HepG2 (cell line): Measurements from ENCODE around the gene CSTPP1. TPM values are rescaled to one million over a fixed set of nuclear protein-coding genes. Genes with fewer than 3 reads are reported as not detected.

Experiments used
- ATAC-seq: fragments of 200-7000 bp; cut with Tn5 transposase; 3 replicates; pipeline ENCODE4 v1.9.1; 2020; ENCODE audit warnings: mild to moderate bottlenecking, moderate library complexity
- BruUV-seq: library from RNA; stranded (reverse); fragments of 400-500 nt; replicated peaks from 2 replicates; lab custom pipeline; 2021; lab: Mats Ljungman, UMichigan
- CTCF ChIA-PET: fragments of 300-600 bp; formaldehyde crosslinking; extraction: SDS; loops from one replicate; lab custom pipeline; 2021; ENCODE audit warnings: low total read pairs, inconsistent platforms, low intra/inter-chr PET ratio; lab: Yijun Ruan, JAX
- POLR2A ChIA-PET: fragments of 350-600 bp; sonication (Branson Sonifier 250); formaldehyde crosslinking; loops from one replicate; lab custom pipeline; 2020; ENCODE audit warnings: antibody characterized with exemption, inconsistent platforms; lab: Yijun Ruan, JAX
- DNase-seq: peaks from one replicate; pipeline ENCODE4 v3.0.0-alpha.2; 2015; ENCODE audit warnings: low spot score
- FAIRE-seq: peaks from 3 replicates; lab custom pipeline; 2011; peaks lifted over from hg19 to GRCh38; lab: Jason Lieb, UNC
- H2AFZ ChIP-seq: one replicate; pipeline ENCODE4 v1.6.1; 2011; ENCODE audit warnings: low read length, inconsistent platforms
- H3K27ac ChIP-seq: fragments of 300-600 bp; 3 replicates; pipeline ENCODE4 v1.8.0; 2011; ENCODE audit warnings: mixed run types, mild to moderate bottlenecking, mixed read lengths, low read length, inconsistent platforms; ENCODE audit not compliant: insufficient read depth; ENCODE audit errors: extremely low read length
- H3K27me3 ChIP-seq, 2 experiments: fragments of 200-600 bp in 1 of 2; 2 replicates in 1 of 2; 3 replicates in 1 of 2; pipeline versions ENCODE4 v1.6.0 to v1.8.0; 2011; ENCODE audit warnings: low read length in 2 of 2, mild to moderate bottlenecking in 2 of 2, moderate library complexity in 2 of 2, inconsistent platforms in 1 of 2; ENCODE audit not compliant: insufficient read depth in 2 of 2, control insufficient read depth in 1 of 2
- H3K36me3 ChIP-seq, 2 experiments: fragments of 200-600 bp in 1 of 2; replicated peaks in 1 of 2; 2 replicates in 1 of 2; 3 replicates in 1 of 2; pipeline versions ENCODE4 v1.5.1 to v1.8.0; 2011; ENCODE audit warnings: low read length in 2 of 2, inconsistent platforms in 1 of 2; ENCODE audit not compliant: insufficient read depth in 2 of 2, control insufficient read depth in 1 of 2
- H3K4me1 ChIP-seq: 2 replicates; pipeline ENCODE4 v1.5.1; 2012; ENCODE audit warnings: low read length, inconsistent platforms; ENCODE audit not compliant: insufficient read depth
- H3K4me2 ChIP-seq: 2 replicates; pipeline ENCODE4 v1.6.0; 2011; ENCODE audit warnings: low read depth, low read length, inconsistent platforms
- H3K4me3 ChIP-seq, 3 experiments: fragments of 200-600 bp in 1 of 3; sonication (generic), shearing (Covaris generic) in 1 of 3; replicated peaks in 1 of 3; 2 replicates each; pipeline ENCODE4 v1.5.1; 2011 to 2016; ENCODE audit warnings: low read length in 3 of 3, inconsistent platforms in 2 of 3, low read depth in 2 of 3, mild to moderate bottlenecking in 2 of 3, control low read depth in 1 of 3, mixed read lengths in 1 of 3; ENCODE audit not compliant: insufficient read depth in 1 of 3
- H3K79me2 ChIP-seq: one replicate; pipeline ENCODE4 v1.6.1; 2011; ENCODE audit warnings: low read length, inconsistent platforms; ENCODE audit not compliant: insufficient read depth
- H3K9ac ChIP-seq: 2 replicates; pipeline ENCODE4 v1.6.0; 2011; ENCODE audit warnings: mild to moderate bottlenecking, low read depth, low read length, inconsistent platforms; ENCODE audit not compliant: insufficient read depth
- H3K9me3 ChIP-seq: 2 replicates; pipeline ENCODE4 v1.5.1; 2012; ENCODE audit warnings: mild to moderate bottlenecking, low read length
- H4K20me1 ChIP-seq: 2 replicates; pipeline ENCODE4 v1.6.0; 2011; ENCODE audit warnings: inconsistent platforms, mild to moderate bottlenecking, low read length, moderate library complexity; ENCODE audit not compliant: insufficient read depth
- CBX2 ChIP-seq, 2 experiments: fragments of 200-600 bp in 1 of 2; sonication (generic); formaldehyde crosslinking in 1 of 2; IDR thresholded peaks; 2 replicates each; pipeline versions ENCODE4 v1.7.0 to v1.8.1; 2018 to 2022; ENCODE audit warnings: low read depth in 2 of 2, low read length in 1 of 2, mild to moderate bottlenecking in 1 of 2, missing genetic modification reagents in 1 of 2
- HOXA9 ChIP-seq: sonication (generic); formaldehyde crosslinking; IDR thresholded peaks from 2 replicates; pipeline ENCODE4 v1.8.1; 2022; ENCODE audit warnings: missing genetic modification reagents, mild to moderate bottlenecking, moderate library complexity, borderline replicate concordance
- IKZF4 ChIP-seq: sonication (generic); formaldehyde crosslinking; IDR thresholded peaks from 2 replicates; pipeline ENCODE4 v1.5.1; 2020; ENCODE audit warnings: borderline replicate concordance, mild to moderate bottlenecking, low read depth, missing genetic modification reagents; ENCODE audit errors: not compliant biosample characterization
- KLF13 ChIP-seq: sonication (generic); formaldehyde crosslinking; IDR thresholded peaks from 2 replicates; pipeline ENCODE4 v1.4.0; 2020; ENCODE audit warnings: mild to moderate bottlenecking, missing genetic modification reagents
- NFRKB ChIP-seq: fragments of 450-650 bp; IDR thresholded peaks from 2 replicates; pipeline ENCODE4 v1.6.1; 2017
- POGZ ChIP-seq: sonication (generic); formaldehyde crosslinking; IDR thresholded peaks from 2 replicates; pipeline ENCODE4 v1.4.0; 2020; ENCODE audit warnings: mild to moderate bottlenecking, missing genetic modification reagents
- RCOR2 ChIP-seq: IDR thresholded peaks from 2 replicates; pipeline ENCODE4 v1.6.1; 2016; ENCODE audit warnings: missing biosample characterization, missing genetic modification reagents
- SMYD3 ChIP-seq: sonication (generic); formaldehyde crosslinking; IDR thresholded peaks from 2 replicates; pipeline ENCODE4 v1.8.1; 2023; ENCODE audit warnings: mild to moderate bottlenecking, missing genetic modification reagents
- TP53 ChIP-seq: sonication (generic); formaldehyde crosslinking; conservative IDR thresholded peaks from 2 replicates; pipeline ENCODE4 v1.4.0; 2020; ENCODE audit warnings: missing genetic modification reagents
- ZMYM4 ChIP-seq: sonication (generic); formaldehyde crosslinking; IDR thresholded peaks from 2 replicates; pipeline ENCODE4 v1.8.1; 2023; ENCODE audit warnings: mild to moderate bottlenecking, missing genetic modification reagents
- ZNF225 ChIP-seq: sonication (generic); formaldehyde crosslinking; IDR thresholded peaks from 2 replicates; pipeline ENCODE4 v1.4.0; 2020; ENCODE audit warnings: mild to moderate bottlenecking, missing genetic modification reagents
- ZNF564 ChIP-seq: sonication (generic); formaldehyde crosslinking; IDR thresholded peaks from 2 replicates; pipeline ENCODE4 v1.8.1; 2023; ENCODE audit warnings: mild to moderate bottlenecking, missing genetic modification reagents
- ZNF616 ChIP-seq: sonication (generic); formaldehyde crosslinking; IDR thresholded peaks from 2 replicates; pipeline ENCODE4 v1.5.0; 2020; ENCODE audit warnings: low read depth, mild to moderate bottlenecking, missing genetic modification reagents
- ZNF672 ChIP-seq: sonication (generic); formaldehyde crosslinking; IDR thresholded peaks from 2 replicates; pipeline ENCODE4 v1.8.1; 2022; ENCODE audit warnings: missing genetic modification reagents
- ZNF761 ChIP-seq: sonication (generic); formaldehyde crosslinking; conservative IDR thresholded peaks from 2 replicates; pipeline ENCODE4 v1.4.0; 2020; ENCODE audit warnings: mild to moderate bottlenecking, missing genetic modification reagents
- WGBS: methylation state at CpG from one replicate; pipeline ENCODE4 v1.1.6; 2017; ENCODE audit warnings: low lambda C conversion rate; 5-methylcytosine and 5-hydroxymethylcytosine counted together
- in situ Hi-C: cut with HindIII; loops from 2 replicates; pipeline ENCODE4 v1.10.0; 2017; ENCODE audit warnings: low pct_unique_long_range_greater_than_20kb; ENCODE audit not compliant: extremely low pct_ligation_motif_present
- intact Hi-C: fragments of 100-400 bp; cut with micrococcal nuclease; formaldehyde crosslinking; loops from one replicate; pipeline ENCODE4 v1.10.0; 2022; ENCODE audit not compliant: unreplicated experiment
- polyA plus RNA-seq, 8 experiments: library from polyadenylated mRNA; depleted of rRNA in 3 of 8; stranded (reverse) in 7 of 8; unstranded in 1 of 8; fragments of >200 nt; fragmentation: Illumina TruSeq in 4 of 8; extraction: Trizol in 4 of 8; gene quantifications; 2 replicates each; pipeline versions ENCODE4 v1.2.1 to v1.2.3, GENCODE V29; 2011 to 2016; ENCODE audit warnings: low read depth in 4 of 8, missing spikeins in 1 of 8, mixed read lengths in 1 of 8; ENCODE audit not compliant: insufficient read depth in 1 of 8
- total RNA-seq, 5 experiments: library from RNA; depleted of rRNA; stranded (reverse); fragments of >200 nt; fragmentation: Illumina TruSeq; extraction: Trizol; gene quantifications; 2 replicates each; pipeline ENCODE4 v1.2.3, GENCODE V29; 2016; ENCODE audit warnings: low read depth in 1 of 5
- TF ChIP-seq, protein P1 (sequence below): sonication (generic); formaldehyde crosslinking; IDR thresholded peaks from 2 replicates; pipeline ENCODE4 v1.4.0; 2020; ENCODE audit warnings: missing genetic modification reagents, mild to moderate bottlenecking, borderline replicate concordance

CSTPP1 gene
- total and polyA plus RNA-seq, 2 of the 13 experiments (the other 11 are each of a cell fraction or from before 2014, with no cell fraction given) = 12.3 to 14.6 TPM

DNA sequence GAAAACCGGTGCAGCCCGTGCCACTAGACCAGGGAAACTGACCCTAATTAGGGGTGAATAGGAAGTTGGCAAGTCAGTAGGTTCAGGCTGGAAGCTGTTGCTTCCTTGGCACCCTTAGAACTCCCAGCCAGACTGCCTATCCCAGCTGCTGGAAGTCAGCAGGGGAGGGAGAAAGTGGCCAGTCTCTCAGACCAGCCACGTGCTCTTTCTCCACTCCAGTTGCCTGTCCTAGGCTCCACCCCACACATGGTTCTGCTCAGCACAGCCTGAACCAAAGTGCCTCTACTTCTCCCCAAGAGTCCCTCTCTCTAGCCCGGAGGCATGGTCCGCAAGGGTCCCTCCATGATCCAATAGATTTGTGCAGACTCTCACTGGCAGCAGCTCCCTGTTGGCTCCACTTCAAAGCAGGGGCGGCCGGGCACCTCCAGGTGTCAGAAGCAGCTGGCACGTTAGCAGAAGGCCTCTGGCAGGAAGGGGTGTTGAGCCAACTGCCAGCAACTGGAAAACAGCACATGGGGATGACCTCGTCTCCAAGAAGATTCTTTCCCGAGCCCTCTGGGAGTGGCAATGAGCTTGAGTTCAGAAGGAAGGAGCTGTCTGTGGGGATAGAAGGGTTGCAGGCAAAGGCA lies 212.5 kb downstream of the CSTPP1 start:
- Histone ChIP-seq H2AFZ (no peak overlapping the region), H3K27ac (no peak overlapping the region), H3K4me1 (no peaks in the 10 kb centered on the region), H3K27me3 (no peaks in the 10 kb centered on the region), H3K79me2 (no peaks in the 10 kb centered on the region), H3K4me3 (no peak overlapping the region), H4K20me1 (no peaks in the 10 kb centered on the region), H3K36me3 (peaks cover 0 to 3% of the 10 kb centered on the region in 2 experiments; a peak in 2 of 5 replicates), H3K4me2 (no peak overlapping the region), H3K9me3 (no peaks in the 10 kb centered on the region), H3K9ac (no peak overlapping the region)
- CTCF ChIA-PET = no interaction called here
- TF ChIP-seq CBX2 (IDR thresholded peaks at IDR 0.05; ENCODE audit: low read depth, low read length) (no peak), CBX2 (CRISPR knock-in tag; IDR thresholded peaks at IDR 0.05; ENCODE audit: low read depth) (no peak), ZMYM4 (CRISPR knock-in tag) (no peak), IKZF4 (CRISPR knock-in tag) (no peak), KLF13 (CRISPR knock-in tag) (no peak), ZNF564 (CRISPR knock-in tag) (no peak)
- in situ Hi-C loops = no loop called here
- POLR2A ChIA-PET = no interaction called here
- intact Hi-C loops = no loop called here
- DNase-seq = no peak
- BruUV-seq = no TSS peak
- FAIRE-seq = no peak
- WGBS = 93% methylated on average over 9 of the region's 10 CpGs
- ATAC-seq = no peak

DNA sequence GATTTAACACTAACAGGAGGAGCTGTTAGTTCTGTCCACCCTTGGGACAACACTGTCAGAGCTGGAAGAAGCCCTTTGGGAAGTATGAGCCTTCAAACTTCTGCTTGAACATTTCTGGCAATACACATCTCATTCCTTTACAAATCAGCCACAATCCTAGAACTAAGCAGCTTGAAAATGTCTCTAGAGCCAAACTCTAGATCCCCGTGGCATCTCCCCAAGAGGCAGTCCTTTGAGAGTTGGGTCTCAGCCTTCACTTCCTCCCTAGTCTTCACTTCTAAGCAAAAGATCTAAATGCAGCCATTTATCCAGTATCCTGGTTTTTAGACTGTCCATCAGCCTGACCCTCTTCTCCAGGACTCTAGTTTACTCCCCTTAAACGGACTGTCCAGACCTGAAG lies 213.2 kb downstream of the CSTPP1 start:
- H3K9ac ChIP-seq = no peak overlapping the region
- ChIA-PET POLR2A (no interaction called here), CTCF (no interaction called here)
- no peaks in the 10 kb centered on the region for H3K79me2 ChIP-seq
- intact Hi-C loops = no loop called here
- H3K27ac ChIP-seq = no peak overlapping the region
- H3K4me3 ChIP-seq = no peak overlapping the region
- no peak for DNase-seq
- no peaks in the 10 kb centered on the region for H3K27me3 ChIP-seq
- ATAC-seq = no peak
- H3K36me3 ChIP-seq = peaks cover 0 to 3% of the 10 kb centered on the region in 2 experiments; a peak in 2 of 5 replicates
- H3K4me1 ChIP-seq = no peaks in the 10 kb centered on the region
- H3K9me3 ChIP-seq = no peaks in the 10 kb centered on the region
- FAIRE-seq = no peak
- in situ Hi-C loops = loop anchor here (5.0 kb wide), 1 partner anchor 232 kb away; the partner anchor contains the start of gene LRP4
- BruUV-seq = no TSS peak
- H2AFZ ChIP-seq = no peak overlapping the region
- no peaks in the 10 kb centered on the region for H4K20me1 ChIP-seq
- H3K4me2 ChIP-seq = no peak overlapping the region
- 78% methylated on average over 2 of the region's 2 CpGs for WGBS
- TF ChIP-seq ZNF672 (CRISPR knock-in tag) (no peak), RCOR2 (no peak), ZNF616 (CRISPR knock-in tag) (no peak), SMYD3 (CRISPR knock-in tag) (no peak), ZNF761 (CRISPR knock-in tag) (no peak), TP53 (CRISPR knock-in tag) (no peak), POGZ (CRISPR knock-in tag) (no peak), ZNF225 (CRISPR knock-in tag) (no peak), NFRKB (no peak), ZMYM4 (CRISPR knock-in tag) (no peak), HOXA9 (CRISPR knock-in tag) (no peak)
- TF ChIP-seq, protein P1, sequence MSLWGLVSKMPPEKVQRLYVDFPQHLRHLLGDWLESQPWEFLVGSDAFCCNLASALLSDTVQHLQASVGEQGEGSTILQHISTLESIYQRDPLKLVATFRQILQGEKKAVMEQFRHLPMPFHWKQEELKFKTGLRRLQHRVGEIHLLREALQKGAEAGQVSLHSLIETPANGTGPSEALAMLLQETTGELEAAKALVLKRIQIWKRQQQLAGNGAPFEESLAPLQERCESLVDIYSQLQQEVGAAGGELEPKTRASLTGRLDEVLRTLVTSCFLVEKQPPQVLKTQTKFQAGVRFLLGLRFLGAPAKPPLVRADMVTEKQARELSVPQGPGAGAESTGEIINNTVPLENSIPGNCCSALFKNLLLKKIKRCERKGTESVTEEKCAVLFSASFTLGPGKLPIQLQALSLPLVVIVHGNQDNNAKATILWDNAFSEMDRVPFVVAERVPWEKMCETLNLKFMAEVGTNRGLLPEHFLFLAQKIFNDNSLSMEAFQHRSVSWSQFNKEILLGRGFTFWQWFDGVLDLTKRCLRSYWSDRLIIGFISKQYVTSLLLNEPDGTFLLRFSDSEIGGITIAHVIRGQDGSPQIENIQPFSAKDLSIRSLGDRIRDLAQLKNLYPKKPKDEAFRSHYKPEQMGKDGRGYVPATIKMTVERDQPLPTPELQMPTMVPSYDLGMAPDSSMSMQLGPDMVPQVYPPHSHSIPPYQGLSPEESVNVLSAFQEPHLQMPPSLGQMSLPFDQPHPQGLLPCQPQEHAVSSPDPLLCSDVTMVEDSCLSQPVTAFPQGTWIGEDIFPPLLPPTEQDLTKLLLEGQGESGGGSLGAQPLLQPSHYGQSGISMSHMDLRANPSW (CRISPR knock-in tag) = no peak
